BLaER1 treated with 17β-estradiol and CSF1 and Interleukin-3, amounts not matched to agents 10 nM and 100 nM (cell line): ENCODE results near the gene LRRC75B.
A peak's percentile ranks its signal among the peaks of the same experiment; 100 is the strongest.

Experiments
- H3K27ac ChIP-seq, 11 experiments: shearing (Covaris generic); formaldehyde crosslinking; 2 replicates each; pipeline ENCODE4 v1.8.1; 2022
- H3K27me3 ChIP-seq, 11 experiments: shearing (Covaris generic); formaldehyde crosslinking; 2 replicates each; pipeline ENCODE4 v1.8.1; 2022
- H3K36me3 ChIP-seq, 11 experiments: shearing (Covaris generic); formaldehyde crosslinking; 2 replicates each; pipeline ENCODE4 v1.8.1; 2022
- H3K4me1 ChIP-seq, 10 experiments: shearing (Covaris generic); formaldehyde crosslinking; 2 replicates each; pipeline ENCODE4 v1.8.1; 2022
- H3K4me2 ChIP-seq, 11 experiments: shearing (Covaris generic); formaldehyde crosslinking; 2 replicates each; pipeline ENCODE4 v1.8.1; 2022
- H3K4me3 ChIP-seq, 10 experiments: shearing (Covaris generic); formaldehyde crosslinking; 2 replicates each; pipeline ENCODE4 v1.8.1; 2022
- H3K9ac ChIP-seq, 11 experiments: shearing (Covaris generic); formaldehyde crosslinking; 2 replicates each; pipeline ENCODE4 v1.8.1; 2022
- H3K9me3 ChIP-seq, 11 experiments: shearing (Covaris generic); formaldehyde crosslinking; replicated peaks in 1 of 11; 2 replicates each; pipeline ENCODE4 v1.8.1; 2022
- H4K20me1 ChIP-seq, 11 experiments: shearing (Covaris generic); formaldehyde crosslinking; 2 replicates each; pipeline ENCODE4 v1.8.1; 2022
- Cebpa-rat ChIP-seq, 11 experiments: shearing (Covaris generic); IDR thresholded peaks; 2 replicates each; pipeline ENCODE4 v1.8.1; 2022

Gene LRRC75B

DNA sequence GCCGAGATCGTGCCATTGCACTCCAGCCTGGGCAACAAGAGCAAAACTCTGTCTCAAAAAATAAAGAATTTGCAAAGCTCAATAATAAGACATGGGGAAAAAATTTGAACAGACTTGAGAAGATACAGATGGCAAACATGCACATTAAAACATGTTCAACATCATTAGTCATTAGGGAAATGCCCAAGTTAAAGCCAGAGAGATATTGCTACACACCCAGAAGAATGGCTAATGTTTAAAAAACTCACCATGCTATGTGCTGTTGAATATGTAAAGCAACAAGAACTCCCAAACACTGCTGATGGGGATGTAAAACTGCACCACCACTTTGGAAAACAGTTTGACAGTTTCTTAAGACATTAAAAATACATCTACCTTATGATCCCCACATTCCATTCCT lies 12.6 kb downstream of the LRRC75B start:
- no peak overlapping the region for H3K27ac ChIP-seq
- peaks cover 6 to 35% (median 28%) of the 10 kb centered on the region in 11 experiments; a peak in 21 of 22 replicates for H3K36me3 ChIP-seq
- peaks cover 0 to 25% (median 4%) of the 10 kb centered on the region in 11 experiments; a peak in 7 of 22 replicates for H4K20me1 ChIP-seq
- H3K4me1 ChIP-seq: peaks cover 0 to 25% (median 2%) of the 10 kb centered on the region in 10 experiments; a peak in 7 of 20 replicates
- no peak overlapping the region for H3K4me3 ChIP-seq
- no peaks in the 10 kb centered on the region for H3K27me3 ChIP-seq
- no peak for TF ChIP-seq Cebpa-rat (IDR thresholded peaks at IDR 0.05)
- H3K9ac ChIP-seq: no peak overlapping the region
- H3K4me2 ChIP-seq: no peak overlapping the region
- H3K9me3 ChIP-seq: no peaks in the 10 kb centered on the region

DNA sequence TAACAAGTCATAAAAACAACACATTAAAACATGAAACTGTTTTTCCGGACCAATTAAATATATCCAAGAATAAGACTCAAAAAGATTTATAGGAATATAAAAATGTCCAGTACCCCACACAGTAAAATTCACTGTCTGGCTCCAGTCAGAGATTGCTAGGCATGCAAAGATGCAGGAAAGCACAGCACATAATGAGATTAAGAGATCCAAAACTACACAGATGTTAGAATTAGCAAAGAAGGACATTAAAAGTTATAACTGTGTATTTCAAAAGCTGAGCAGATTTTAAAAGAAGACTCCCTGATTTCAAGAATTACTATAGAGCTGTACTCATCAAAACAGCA lies 13.6 kb downstream of the LRRC75B start:
- Histone ChIP-seq H4K20me1 (peaks cover 0 to 35% (median 6%) of the 10 kb centered on the region in 11 experiments; a peak in 9 of 22 replicates), H3K4me1 (peaks cover 0 to 25% (median 0%) of the 10 kb centered on the region in 10 experiments; a peak in 5 of 20 replicates), H3K9ac (no peak overlapping the region), H3K4me3 (no peak overlapping the region), H3K27ac (no peak overlapping the region), H3K27me3 (no peaks in the 10 kb centered on the region), H3K4me2 (no peak overlapping the region), H3K36me3 (peaks cover 15 to 46% (median 36%) of the 10 kb centered on the region in 11 experiments; a peak in 21 of 22 replicates), H3K9me3 (no peaks in the 10 kb centered on the region)
- TF ChIP-seq Cebpa-rat (IDR thresholded peaks at IDR 0.05): no peak

DNA sequence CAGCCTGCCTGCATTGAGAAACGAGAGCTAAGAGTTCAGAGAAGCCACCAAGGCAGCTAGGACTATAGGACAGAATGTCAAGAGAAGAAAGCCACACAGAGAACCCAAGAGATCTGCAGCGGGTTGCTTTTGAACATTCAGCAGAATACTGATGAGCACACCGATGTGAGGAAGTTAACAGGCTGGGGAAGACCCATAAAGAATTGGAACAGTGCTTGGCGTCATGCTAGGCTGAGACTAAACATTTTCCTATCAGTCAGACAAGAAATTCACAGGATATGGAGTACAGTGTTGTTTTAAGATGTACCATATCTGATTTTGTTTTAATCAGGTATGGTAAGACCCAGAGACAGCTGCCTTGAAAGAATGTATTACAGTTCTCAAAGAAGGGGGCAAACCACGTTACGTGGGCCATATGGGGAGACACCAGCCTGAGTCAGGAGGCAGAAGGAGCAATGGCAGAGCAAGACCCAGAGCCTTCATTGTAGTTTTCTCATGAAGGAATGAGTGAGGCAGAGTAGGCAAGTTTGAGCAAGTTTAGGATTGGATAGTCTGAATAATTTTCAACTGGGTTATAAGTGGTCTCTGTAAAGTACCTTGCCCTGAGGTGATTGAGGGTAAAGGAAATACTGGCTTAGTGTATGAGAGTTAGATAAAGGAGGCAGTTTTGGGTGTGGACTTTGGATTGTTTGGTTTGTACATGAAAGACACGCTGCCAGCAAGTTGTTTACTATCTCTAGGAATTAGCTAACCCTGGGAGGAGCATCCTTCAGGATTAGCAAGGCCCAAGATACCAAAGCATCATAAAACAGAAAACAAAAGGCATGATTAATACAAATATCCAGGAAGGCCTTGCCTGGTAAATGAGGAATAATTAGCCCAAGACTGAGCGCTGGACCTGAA lies 14.3 kb downstream of the LRRC75B start:
- Histone ChIP-seq H3K9me3 (no peaks in the 10 kb centered on the region), H3K4me2 (peak overlapping the region in 2 of 11 experiments; percentile 20 to 25; a peak in 2 of 22 replicates), H3K9ac (no peak overlapping the region), H3K4me1 (peaks cover 0 to 25% (median 0%) of the 10 kb centered on the region in 10 experiments; a peak in 5 of 20 replicates), H3K4me3 (no peak overlapping the region), H3K36me3 (peaks cover 21 to 52% (median 42%) of the 10 kb centered on the region in 11 experiments), H3K27ac (no peak overlapping the region), H4K20me1 (peaks cover 0 to 39% (median 7%) of the 10 kb centered on the region in 11 experiments; a peak in 12 of 22 replicates), H3K27me3 (no peaks in the 10 kb centered on the region)
- no peak for TF ChIP-seq Cebpa-rat (IDR thresholded peaks at IDR 0.05)

DNA sequence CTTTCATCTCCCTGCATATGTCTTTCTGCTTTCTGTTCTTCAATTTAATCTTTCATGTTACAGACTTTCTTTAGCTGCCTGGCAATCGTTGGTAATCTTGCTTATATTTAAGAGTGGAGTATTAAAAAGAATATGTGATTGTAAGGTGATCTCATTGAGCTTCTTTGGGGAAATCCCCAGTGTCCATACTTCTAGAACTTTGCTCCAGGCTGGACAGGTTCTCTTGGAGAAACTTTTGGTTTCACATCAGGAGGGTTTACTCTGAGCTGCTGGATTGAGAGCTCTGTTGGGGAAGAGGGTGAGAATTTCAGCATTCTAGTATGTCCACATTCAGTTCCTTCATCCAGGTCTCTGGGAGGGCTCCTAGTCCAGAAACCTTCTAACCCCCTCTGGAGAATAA lies 16.1 kb downstream of the LRRC75B start:
- Histone ChIP-seq H3K27me3 (no peaks in the 10 kb centered on the region), H3K9ac (no peak overlapping the region), H3K27ac (no peak overlapping the region), H3K4me2 (no peak overlapping the region), H3K4me3 (no peak overlapping the region), H4K20me1 (peaks cover 0 to 55% (median 20%) of the 10 kb centered on the region in 11 experiments; a peak in 13 of 22 replicates), H3K9me3 (no peaks in the 10 kb centered on the region), H3K36me3 (peaks cover 40 to 70% (median 61%) of the 10 kb centered on the region in 11 experiments), H3K4me1 (peaks cover 0 to 25% (median 0%) of the 10 kb centered on the region in 10 experiments; a peak in 4 of 20 replicates)
- no peak for TF ChIP-seq Cebpa-rat (IDR thresholded peaks at IDR 0.05)

DNA sequence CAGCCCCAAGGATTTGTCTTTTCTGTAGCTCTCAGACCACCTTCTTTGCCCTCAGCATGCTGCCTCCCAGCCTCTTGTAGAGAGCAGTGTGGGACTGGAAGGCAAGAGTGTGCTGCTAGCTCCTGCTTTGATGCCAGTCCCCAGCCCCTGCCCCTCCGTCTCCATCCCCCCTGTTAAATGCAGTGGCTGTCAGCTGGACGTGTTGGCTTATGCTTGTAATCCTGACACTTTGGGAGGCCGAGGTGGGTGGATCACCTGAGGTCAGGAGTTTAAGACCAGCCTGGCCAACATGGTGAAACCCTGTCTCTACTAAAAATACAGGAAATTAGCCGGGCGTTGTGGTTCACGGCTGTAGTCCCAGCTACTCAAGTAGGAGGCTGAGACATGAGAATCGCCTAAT lies 21.6 kb downstream of the LRRC75B start:
- H3K4me2 ChIP-seq: no peak overlapping the region
- no peaks in the 10 kb centered on the region for H3K27me3 ChIP-seq
- peaks cover 0 to 1% (median 0%) of the 10 kb centered on the region in 10 experiments; a peak in 1 of 20 replicates for H3K4me1 ChIP-seq
- no peak for TF ChIP-seq Cebpa-rat (IDR thresholded peaks at IDR 0.05)
- H3K4me3 ChIP-seq: no peak overlapping the region
- no peaks in the 10 kb centered on the region for H3K9me3 ChIP-seq
- H3K36me3 ChIP-seq: peaks cover 87 to 96% (median 94%) of the 10 kb centered on the region in 11 experiments
- no peak overlapping the region for H3K9ac ChIP-seq
- no peak overlapping the region for H3K27ac ChIP-seq
- peaks cover 24 to 88% (median 75%) of the 10 kb centered on the region in 11 experiments; a peak in 21 of 22 replicates for H4K20me1 ChIP-seq

DNA sequence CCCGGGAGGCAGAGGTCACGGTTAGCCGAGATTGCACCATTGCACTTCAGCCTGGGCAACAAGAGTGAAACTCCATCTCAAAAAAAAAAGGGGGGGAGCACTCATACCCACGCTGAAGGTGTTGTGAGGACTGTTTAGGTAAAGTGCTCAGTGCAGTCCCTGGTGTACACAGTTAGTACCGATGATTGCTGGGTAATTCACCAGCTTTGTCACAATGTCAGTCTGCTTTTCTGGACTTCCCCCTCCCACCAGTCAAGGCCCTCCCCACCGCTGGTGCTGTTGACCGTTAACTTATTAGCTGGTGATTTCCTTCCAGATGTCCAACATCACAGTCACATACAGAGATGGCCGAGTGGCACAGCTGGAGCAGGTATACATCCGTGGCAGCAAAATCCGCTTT lies 25.2 kb downstream of the LRRC75B start:
- H3K36me3 ChIP-seq: peaks cover 92 to 100% (median 100%) of the 10 kb centered on the region in 11 experiments
- 0 out of 20 replicates have a peak, but pooled peaks cover 0 to 9% (median 0%) of the 10 kb centered on the region in 10 experiments for H3K4me1 ChIP-seq
- H3K9ac ChIP-seq: no peak overlapping the region
- no peaks in the 10 kb centered on the region for H3K9me3 ChIP-seq
- TF ChIP-seq Cebpa-rat (IDR thresholded peaks at IDR 0.05): no peak
- H3K4me3 ChIP-seq: no peak overlapping the region
- H4K20me1 ChIP-seq: peaks cover 58 to 100% (median 89%) of the 10 kb centered on the region in 11 experiments
- no peak overlapping the region for H3K27ac ChIP-seq
- no peak overlapping the region for H3K4me2 ChIP-seq
- H3K27me3 ChIP-seq: no peaks in the 10 kb centered on the region

DNA sequence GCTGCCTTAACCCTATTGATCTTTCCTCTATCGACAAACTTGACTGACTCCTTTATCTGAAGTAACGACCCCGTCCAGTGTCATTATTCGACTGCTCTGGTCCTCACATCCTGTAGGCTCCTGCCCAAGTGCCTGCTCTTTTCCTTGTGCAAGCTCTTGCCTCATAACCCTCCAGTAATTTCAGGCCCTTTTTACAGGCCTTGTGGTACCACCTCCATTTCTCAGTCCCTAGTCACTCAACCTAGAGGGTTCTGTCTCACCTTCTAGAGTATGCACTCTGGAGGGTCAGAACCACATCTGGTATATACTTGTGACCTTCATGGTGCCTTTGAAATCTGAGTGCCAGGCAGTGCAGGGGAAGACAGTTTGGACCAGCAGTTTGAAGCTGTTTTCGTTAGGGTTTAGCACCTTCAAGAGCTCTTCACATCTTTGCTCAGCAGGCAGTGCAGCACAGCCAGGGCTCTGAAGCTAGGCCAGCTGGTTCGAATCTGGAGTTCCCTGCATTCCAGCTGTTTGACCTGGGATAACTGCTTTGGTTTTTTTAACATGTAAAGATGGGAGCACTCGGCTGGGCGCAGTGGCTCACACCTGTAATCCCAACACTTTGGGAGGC lies 25.9 kb downstream of the LRRC75B start:
- peaks cover 91 to 100% (median 100%) of the 10 kb centered on the region in 11 experiments for H3K36me3 ChIP-seq
- peaks cover 65 to 100% (median 90%) of the 10 kb centered on the region in 11 experiments for H4K20me1 ChIP-seq
- no peak overlapping the region for H3K4me3 ChIP-seq
- no peak for TF ChIP-seq Cebpa-rat (IDR thresholded peaks at IDR 0.05)
- 0 out of 22 replicates have a peak overlapping the region, but pooled peaks of 1 of the 11 experiments have one; percentile 0 for H3K9ac ChIP-seq
- H3K9me3 ChIP-seq: no peaks in the 10 kb centered on the region
- no peak overlapping the region for H3K27ac ChIP-seq
- no peaks in the 10 kb centered on the region for H3K27me3 ChIP-seq
- H3K4me1 ChIP-seq: 0 out of 20 replicates have a peak, but pooled peaks cover 0 to 10% (median 0%) of the 10 kb centered on the region in 10 experiments
- no peak overlapping the region for H3K4me2 ChIP-seq

DNA sequence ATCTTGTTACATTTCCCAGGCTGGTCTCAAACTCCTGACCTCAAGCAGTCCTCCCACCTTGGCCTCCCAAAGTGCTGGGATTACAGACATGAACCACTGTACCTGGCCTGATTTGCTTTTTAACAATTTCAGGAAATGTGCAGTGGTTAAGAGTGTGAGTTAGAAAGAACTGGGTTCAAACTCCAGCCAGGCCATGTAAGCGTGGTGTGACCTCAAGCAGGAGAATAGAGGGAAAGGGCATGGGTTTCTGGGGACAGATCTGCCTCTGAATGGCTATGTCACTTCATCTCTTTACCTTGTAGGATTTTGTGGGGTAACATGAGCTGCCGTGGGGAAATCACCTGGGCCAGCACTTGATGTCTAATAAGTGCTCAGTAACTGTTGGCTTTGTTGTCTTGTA lies 27.8 kb downstream of the LRRC75B start:
- no peak for TF ChIP-seq Cebpa-rat (IDR thresholded peaks at IDR 0.05)
- Histone ChIP-seq H3K9ac (0 out of 22 replicates have a peak overlapping the region, but pooled peaks of 3 of the 11 experiments have one; percentile 7 to 25 (median 14)), H4K20me1 (peaks cover 79 to 100% (median 99%) of the 10 kb centered on the region in 11 experiments), H3K36me3 (peaks cover 89 to 100% (median 100%) of the 10 kb centered on the region in 11 experiments), H3K4me2 (no peak overlapping the region), H3K27me3 (no peaks in the 10 kb centered on the region), H3K4me1 (0 out of 20 replicates have a peak, but pooled peaks cover 0 to 10% (median 0%) of the 10 kb centered on the region in 10 experiments), H3K4me3 (no peak overlapping the region), H3K27ac (no peak overlapping the region), H3K9me3 (no peaks in the 10 kb centered on the region)
